Activated T-cell treated with anti-CD3 and anti-CD28 coated beads for 48 hours (primary cell): ENCODE measurements around the gene TUBB2A.
"Not testable (repeated sequence)": the region's sequence is repeated elsewhere in the genome, so short reads cannot be mapped to it uniquely, and the experiment has no call there.

Source experiments
- DNase-seq: peaks from one replicate; pipeline ENCODE4 v3.0.0-alpha.2; 2020; ENCODE audit warnings: low read depth

Gene TUBB2A

GRCh38 chr6:3152689-3153088, 4.7 kb downstream of the TUBB2A start:
- DNase-seq: no peak

GRCh38 chr6:3151691-3152090, 5.7 kb downstream of the TUBB2A start:
- no peak for DNase-seq

DNA sequence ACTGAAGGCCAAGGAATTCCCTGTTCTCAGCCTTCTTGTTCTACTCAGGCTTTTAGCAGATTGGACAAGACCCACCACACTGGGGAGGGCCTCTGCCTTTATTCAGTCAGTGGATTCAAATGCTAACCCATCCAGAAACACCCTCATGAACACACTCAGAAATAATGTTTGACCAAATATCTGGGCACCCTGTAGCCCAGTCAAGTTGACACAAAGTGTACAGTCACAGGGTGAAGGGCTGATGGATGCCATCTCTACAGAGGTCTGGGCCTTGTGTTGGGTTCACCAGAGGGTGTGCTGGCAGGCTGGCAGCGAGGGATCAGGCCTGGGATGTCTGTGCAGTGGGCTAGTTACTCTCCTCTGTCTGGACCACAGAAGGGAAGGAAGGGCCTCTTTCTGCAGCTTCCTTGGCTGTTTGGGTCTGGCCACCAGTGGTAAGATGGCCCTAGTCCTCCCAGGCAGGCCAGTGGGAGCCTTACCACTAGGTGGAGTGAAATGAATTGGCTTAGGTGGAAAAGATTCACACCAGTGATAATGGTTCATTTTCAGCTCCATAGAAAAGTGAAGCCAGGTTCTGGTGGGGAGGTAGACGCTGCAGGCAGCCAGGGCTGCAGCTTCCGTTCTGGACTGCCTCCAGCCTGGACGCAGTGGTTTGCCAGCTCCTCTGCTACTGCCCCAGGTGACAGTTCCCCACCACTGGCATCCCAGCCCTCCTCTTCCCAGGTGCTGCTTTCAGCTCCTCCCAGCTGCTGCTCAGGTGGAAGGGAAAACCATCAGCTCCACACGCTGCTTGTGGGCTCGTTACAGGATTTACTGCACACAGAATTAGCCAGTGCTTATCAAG, 9.2 kb downstream of the TUBB2A start:
- no peak for DNase-seq

DNA sequence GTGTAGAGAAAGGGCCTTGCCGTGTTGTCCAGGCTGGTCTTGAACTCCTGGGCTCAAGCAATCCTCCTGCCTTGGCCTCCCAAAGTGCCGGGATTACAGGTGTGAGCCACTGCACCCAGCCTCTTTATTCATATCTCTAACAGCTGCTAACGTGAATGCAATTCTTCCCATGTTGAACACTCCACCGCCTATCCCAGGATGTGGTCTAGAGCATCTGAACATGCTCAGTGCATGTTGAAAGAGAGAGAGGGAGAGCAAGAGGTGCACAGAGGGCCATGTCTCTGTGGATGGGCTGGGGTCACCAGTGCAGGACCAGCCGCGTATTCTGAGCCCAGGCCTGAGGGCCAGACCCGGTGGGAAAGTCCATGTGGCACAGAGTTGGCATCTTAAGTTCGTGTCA, 12.8 kb downstream of the TUBB2A start:
- no peak for DNase-seq

DNA sequence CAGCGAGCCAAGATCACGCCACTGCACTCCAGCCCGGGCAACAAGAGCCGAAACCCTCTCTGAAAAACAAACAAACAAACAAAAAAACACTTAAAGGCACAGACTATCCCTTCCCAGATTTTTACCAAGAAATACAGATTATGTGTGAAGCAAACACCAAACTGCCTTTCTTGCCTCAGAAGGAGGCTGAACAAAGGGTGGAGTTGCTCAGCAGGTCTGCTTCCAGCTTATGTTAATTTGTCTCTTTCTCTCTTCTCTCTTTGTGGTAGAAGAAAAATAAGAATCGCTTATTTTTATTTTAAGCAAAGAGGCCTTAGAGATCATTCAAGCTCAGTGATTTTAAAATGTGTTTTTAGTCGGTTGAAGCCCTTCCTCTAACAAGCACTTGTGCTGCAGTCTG, 14.2 kb downstream of the TUBB2A start:
- no peak for DNase-seq

GRCh38 chr6:3142536-3142935, 14.8 kb downstream of the TUBB2A start:
- DNase-seq: no peak

DNA sequence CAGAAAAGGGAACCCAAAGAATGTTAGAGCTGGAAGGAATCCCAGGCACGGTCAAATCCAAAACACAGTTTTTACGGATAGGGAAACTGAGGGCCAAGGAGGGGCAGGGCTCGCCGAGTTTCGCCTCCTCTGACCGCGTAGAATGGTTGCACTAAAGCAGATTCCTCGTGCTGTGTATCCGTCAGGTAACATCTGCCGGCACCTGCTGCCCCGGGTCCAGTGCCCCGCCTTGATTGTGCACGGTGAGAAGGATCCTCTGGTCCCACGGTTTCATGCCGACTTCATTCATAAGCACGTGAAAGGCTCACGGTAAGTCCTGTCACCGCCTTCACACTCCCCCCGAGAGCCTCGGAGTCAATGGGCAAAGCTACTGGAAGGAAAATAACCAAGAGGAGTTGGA, 17.1 kb downstream of the TUBB2A start:
- DNase-seq: no peak

GRCh38 chr6:3139090-3139903, 18.0 kb downstream of the TUBB2A start:
- no peak for DNase-seq

DNA sequence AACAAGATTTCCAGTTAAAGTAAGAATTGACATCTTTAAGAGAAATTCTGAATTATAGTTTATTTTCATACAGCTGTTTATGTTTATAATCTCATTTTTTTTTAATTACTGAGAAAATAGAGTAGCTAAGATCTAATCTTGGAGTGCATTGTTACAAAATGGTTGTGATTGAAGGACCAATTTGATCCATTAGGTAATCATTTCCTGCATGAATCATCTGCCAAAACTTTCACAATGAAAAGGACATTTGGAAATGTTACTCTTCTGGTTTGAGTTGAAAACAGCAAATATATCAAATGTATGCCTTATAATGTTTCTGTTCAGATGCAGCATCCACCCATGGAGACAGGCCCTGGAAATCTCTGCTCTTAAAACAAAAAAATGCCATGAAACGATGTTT, 19.0 kb downstream of the TUBB2A start:
- no peak for DNase-seq

DNA sequence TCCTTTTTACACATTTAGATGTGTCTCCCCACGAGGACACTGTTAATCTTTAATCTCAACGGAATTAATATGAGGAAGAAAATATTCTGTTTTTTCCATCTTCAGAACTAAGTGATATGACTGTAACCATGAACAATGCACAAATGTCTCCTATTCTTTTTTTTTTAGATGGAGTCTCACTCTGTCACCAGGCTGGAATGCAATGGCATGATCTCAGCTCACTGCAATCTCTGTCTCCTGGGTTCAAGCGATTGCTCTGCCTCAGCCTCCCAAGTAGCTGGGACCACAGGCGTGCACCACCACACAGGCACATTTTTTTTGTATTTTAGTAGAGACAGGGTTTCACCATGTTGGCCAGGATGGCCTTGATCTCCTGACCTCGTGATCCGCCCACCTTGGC, 19.5 kb downstream of the TUBB2A start:
- not testable (repeated sequence) for DNase-seq

- no peak for DNase-seq
These were observed 20.1 kb downstream of the TUBB2A start for GRCh38 chr6:3137057-3137777.

DNA sequence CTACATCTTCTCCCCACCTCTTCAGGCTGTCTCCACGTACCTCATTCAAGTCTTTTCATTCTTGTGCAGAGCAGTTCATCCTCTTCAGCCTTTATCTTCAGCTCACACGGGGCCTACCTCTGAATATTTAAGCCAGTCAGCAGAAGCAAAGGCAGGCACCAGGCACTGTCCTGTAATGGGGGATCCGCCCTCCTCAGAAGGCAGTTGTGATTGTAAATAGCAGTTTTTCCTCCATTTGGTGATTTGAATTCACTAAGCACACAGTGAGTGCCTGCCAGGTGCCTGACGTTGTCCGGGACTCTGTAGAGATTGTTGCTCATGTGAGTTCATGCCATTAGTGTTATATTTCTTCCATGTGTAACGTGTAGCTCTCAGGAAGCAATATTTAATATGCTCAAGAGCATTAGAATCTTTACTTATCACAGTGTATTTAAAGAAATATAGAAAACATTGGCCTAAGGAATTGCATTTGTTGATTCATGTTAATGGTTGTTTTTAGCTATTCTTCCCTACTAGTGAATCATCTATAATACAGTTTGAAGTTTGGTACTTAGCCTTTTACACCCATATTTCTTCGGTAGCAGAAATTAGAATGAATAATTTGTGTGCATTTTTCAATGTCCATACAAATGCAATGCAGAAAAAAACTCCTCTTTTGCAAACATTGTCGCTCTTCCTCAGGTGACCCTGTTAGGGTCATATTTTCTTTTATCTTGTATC, 20.9 kb downstream of the TUBB2A start:
- no peak for DNase-seq

DNA sequence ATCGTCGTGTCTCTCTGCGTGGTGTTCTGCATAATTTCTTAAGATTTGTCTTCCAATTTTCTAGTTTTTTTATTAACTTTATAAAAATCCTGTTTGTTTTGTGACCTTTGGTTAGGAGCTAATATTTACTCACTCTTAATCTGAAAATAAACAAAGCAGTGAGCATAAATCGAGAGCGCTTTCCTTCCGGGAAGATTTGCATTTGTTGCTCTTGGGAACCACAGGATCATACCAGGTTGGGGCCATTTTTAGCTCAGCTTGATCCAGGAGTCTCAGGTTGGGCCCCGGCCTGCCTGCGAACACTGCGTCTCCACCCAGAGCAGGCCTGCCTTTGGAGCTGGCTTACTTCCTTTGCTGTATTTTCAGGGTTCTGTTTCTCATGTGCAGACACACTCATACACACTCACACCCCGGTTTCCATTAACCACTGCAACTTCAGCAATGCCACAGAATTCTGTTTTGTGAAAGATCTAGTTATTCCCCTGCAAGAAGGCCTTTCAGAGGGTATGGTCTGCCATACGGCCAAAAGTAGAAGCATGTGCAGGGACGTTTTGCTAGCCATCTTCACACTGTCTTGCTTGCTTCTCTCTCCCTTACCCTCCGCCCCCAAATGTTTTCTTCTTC, 21.6 kb downstream of the TUBB2A start:
- no peak for DNase-seq

- DNase-seq: no peak
These were observed 23.8 kb downstream of the TUBB2A start for GRCh38 chr6:3133515-3133914.

- DNase-seq: no peak
These were observed 25.6 kb downstream of the TUBB2A start for GRCh38 chr6:3131695-3132094.

DNA sequence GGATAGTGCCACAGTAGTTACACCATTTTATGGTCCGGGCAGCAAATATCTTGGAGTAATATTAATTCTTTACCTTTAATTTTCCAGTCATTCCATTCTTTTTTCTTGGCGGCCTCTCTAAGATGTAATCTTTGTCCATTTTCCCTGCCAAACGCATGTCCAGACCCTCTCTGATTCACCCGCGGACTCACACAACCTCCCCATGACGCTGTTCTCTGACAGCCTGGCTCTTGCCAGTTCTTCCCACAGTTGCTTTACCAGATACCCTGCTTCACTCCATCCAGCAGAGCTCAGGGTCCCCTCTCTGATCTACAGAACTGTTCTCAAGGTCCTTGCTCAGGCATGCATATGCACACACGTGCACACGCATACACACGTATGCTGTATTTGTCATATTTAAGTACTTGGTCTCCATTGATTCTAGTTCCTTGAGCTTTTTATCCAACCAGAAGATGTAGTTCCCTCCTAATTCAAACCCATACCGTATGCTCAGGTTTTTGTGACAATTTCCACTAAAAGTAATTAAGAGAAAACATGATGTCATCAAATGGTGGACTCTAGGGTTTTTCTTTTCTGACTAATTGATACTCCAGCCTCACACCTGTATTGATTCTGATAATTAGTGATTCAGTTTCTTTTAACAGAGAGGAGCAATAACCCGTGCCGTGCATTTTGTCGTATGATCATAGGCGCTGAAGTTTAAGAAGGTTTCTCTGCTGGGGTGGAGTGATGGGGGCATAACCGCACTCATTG, 28.8 kb downstream of the TUBB2A start:
- DNase-seq: no peak

- no peak for DNase-seq
These were observed 31.5 kb downstream of the TUBB2A start for GRCh38 chr6:3125815-3126214.

- no peak for DNase-seq
These were observed 32.7 kb downstream of the TUBB2A start for GRCh38 chr6:3124667-3125066.

DNA sequence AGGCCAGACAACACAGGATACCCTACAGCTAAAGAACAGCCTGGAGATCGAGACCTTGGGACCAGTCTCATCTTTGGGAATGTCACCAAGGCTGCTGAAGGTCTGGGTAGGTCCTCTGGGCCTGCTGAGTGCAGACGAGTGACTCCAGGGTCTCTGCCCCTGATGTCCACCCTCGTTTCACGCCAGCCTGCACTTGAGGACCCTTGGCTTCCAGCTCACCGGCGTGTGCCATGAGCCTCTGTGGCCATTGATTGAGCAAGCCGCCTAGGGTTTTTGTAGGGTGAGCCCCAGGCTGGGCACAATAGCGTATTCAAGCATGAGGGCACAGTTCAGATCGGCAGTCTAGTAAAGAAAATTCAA, 34.5 kb downstream of the TUBB2A start:
- no peak for DNase-seq

GRCh38 chr6:3120765-3121089, 36.6 kb downstream of the TUBB2A start:
- no peak for DNase-seq
